GM13977 (cell line): ENCODE data around the gene ITGA11.
A peak's percentile ranks its signal among the peaks of the same experiment; 100 is the strongest.

Source experiments
- DNase-seq: peaks from one replicate; pipeline ENCODE4 v3.0.0; 2012; ENCODE audit warnings: low spot score
- CTCF ChIP-seq: IDR thresholded peaks from 2 replicates; pipeline ENCODE4 v1.5.1; 2012; ENCODE audit warnings: mild to moderate bottlenecking, control low read depth; ENCODE audit not compliant: insufficient read depth; ENCODE audit errors: extremely low read depth, missing control alignments
- in situ Hi-C: fragments of 300-500 bp; cut with MboI; formaldehyde crosslinking; loops from one replicate; pipeline ENCODE4 v1.12.0; 2022; ENCODE audit warnings: low sequenced_read_pairs, low pct_unique_long_range_greater_than_20kb, mixed read lengths, inconsistent platforms; ENCODE audit not compliant: unreplicated experiment

The ITGA11 gene

GRCh38 chr15:68386587-68387288 lies 45.2 kb downstream of the ITGA11 start:
- DNase-seq = no peak
- no peak for TF ChIP-seq CTCF
- in situ Hi-C loops = no loop called here

GRCh38 chr15:68385671-68386586 lies 46.0 kb downstream of the ITGA11 start:
- no peak for DNase-seq
- no peak for TF ChIP-seq CTCF
- in situ Hi-C loops = no loop called here

GRCh38 chr15:68385240-68385561 lies 46.8 kb downstream of the ITGA11 start:
- no peak for TF ChIP-seq CTCF
- DNase-seq = no peak
- in situ Hi-C loops = no loop called here

GRCh38 chr15:68384451-68385239 lies 47.3 kb downstream of the ITGA11 start:
- TF ChIP-seq CTCF = no peak
- DNase-seq = no peak
- in situ Hi-C loops = no loop called here

GRCh38 chr15:68383161-68384074 lies 48.5 kb downstream of the ITGA11 start:
- in situ Hi-C loops = no loop called here
- peak; percentile 64 for TF ChIP-seq CTCF
- peak; percentile 80 for DNase-seq
